Thyroid gland (tissue), 4 donors: ENCODE data around the gene DIO3.

Source experiments
- POLR2A ChIP-seq, 2 donors: fragments of 450-650 bp; IDR thresholded peaks; one replicate each; pipeline ENCODE4 v1.6.1; 2017; ENCODE audit warnings: antibody characterized with exemption in 2 of 2, mild to moderate bottlenecking in 2 of 2, moderate library complexity in 1 of 2
- TF ChIP-seq, protein P1 (sequence below), 6 experiments: fragments of 200-600 bp in 3 of 6; fragments of 450-650 bp in 3 of 6; sonication (generic) in 3 of 6; IDR thresholded peaks; one replicate each; pipeline ENCODE4 v1.5.1; 2016 to 2019; ENCODE audit warnings: antibody characterized with exemption in 6 of 6, mild to moderate bottlenecking in 2 of 6, inconsistent platforms in 1 of 6, moderate library complexity in 1 of 6

DNA sequence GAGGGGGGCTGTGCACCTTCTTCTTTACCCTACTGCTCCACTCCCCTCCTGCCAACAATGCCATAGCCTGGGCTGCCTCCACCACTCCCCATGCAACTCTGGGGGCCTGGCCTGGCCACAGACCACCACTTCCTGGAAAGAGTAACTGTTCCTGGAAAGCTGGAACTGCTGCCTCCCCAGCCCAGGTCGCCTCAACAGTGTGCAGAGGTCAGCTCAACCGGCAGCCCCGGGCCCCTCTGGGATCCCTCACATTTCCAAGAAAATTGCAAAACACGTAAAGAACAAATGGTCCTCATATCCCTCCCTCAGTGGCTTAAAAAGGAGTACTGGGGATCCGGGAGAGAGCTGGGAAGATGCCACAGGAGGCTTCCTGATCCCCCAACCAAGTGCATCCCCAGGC lies 22.4 kb upstream of the DIO3 start:
- TF ChIP-seq, protein P1, sequence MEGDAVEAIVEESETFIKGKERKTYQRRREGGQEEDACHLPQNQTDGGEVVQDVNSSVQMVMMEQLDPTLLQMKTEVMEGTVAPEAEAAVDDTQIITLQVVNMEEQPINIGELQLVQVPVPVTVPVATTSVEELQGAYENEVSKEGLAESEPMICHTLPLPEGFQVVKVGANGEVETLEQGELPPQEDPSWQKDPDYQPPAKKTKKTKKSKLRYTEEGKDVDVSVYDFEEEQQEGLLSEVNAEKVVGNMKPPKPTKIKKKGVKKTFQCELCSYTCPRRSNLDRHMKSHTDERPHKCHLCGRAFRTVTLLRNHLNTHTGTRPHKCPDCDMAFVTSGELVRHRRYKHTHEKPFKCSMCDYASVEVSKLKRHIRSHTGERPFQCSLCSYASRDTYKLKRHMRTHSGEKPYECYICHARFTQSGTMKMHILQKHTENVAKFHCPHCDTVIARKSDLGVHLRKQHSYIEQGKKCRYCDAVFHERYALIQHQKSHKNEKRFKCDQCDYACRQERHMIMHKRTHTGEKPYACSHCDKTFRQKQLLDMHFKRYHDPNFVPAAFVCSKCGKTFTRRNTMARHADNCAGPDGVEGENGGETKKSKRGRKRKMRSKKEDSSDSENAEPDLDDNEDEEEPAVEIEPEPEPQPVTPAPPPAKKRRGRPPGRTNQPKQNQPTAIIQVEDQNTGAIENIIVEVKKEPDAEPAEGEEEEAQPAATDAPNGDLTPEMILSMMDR (IDR thresholded peaks at IDR 0.05), result no peak
- TF ChIP-seq POLR2A (IDR thresholded peaks at IDR 0.05), result no peak
